ENCODE data around the gene MTCH1. TPM values are rescaled to one million over a fixed set of nuclear protein-coding genes. Genes with fewer than 3 reads are reported as not detected.
A peak's percentile ranks its signal among the peaks of the same experiment; 100 is the strongest.

MTCH1 gene
- total and polyA plus RNA-seq, 9 of the 15 experiments (the other 6 are each of a cell fraction or from before 2014, with no cell fraction given) = 7.9 to 161 (median 118) TPM

DNA sequence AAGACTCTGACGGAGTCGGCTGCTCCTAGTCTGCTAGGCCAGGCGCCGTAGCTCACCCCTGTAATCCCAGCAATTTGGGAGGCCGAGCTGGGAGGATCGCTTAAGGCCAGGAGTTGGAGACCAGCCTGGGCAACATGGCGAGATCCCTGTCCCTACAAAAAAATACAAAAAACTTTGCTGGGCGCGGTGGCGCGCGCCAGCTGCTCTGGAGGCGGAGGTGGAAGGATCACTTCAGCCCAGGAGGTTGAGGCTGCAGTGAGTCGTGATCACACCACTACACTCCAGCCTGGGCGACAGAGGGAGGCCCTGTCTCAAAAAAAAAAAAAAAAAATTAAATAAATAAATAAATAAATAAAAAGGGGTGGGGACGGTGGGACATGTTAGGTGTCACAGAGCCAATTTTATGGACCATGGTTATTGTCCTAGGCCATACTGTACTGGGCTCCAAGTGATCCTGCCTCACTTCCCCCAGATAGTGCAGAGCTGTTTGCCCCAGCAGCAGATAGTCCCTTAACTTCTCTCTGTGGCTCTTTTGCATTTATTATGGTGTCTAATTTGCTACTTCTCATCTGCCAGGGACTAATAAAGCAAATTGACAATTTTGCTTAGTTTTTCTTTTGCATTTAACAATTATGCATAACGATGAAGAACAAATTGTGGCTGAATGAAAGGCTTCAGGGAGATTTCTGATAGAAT, 26.3 kb downstream of the MTCH1 start (continued):
- TF ChIP-seq USF1 (CRISPR knock-in tag; IDR thresholded peaks at IDR 0.05) (no peak), ZC3H4 (CRISPR knock-in tag; IDR thresholded peaks at IDR 0.05; ENCODE audit: borderline replicate concordance) (no peak), ZNF57 (CRISPR knock-in tag; IDR thresholded peaks at IDR 0.05) (no peak), LEF1 (IDR thresholded peaks at IDR 0.05) (no peak), ELF2 (CRISPR knock-in tag; IDR thresholded peaks at IDR 0.05) (no peak), CBFA2T3 (IDR thresholded peaks at IDR 0.05) (0 out of 2 replicates have a peak, but pooled peaks have one; percentile 2), POLR2A (conservative IDR thresholded peaks at IDR 0.05) (no peak), ZNF239 (CRISPR knock-in tag; IDR thresholded peaks at IDR 0.05) (no peak), MTA3 (IDR thresholded peaks at IDR 0.05; ENCODE audit: borderline replicate concordance) (no peak), ZNF282 (CRISPR knock-in tag; IDR thresholded peaks at IDR 0.05) (0 out of 2 replicates have a peak, but pooled peaks have one; percentile 11), ZBTB7A (IDR thresholded peaks at IDR 0.05; ENCODE audit: borderline replicate concordance, control insufficient read depth, low read depth, low read length) (0 out of 2 replicates have a peak, but pooled peaks have one; percentile 37), POLR2B (IDR thresholded peaks at IDR 0.05; ENCODE audit: low read depth, partially characterized antibody) (no peak), RAD51 (IDR thresholded peaks at IDR 0.05; ENCODE audit: borderline replicate concordance, low read depth) (no peak), NFE2 (IDR thresholded peaks at IDR 0.05; ENCODE audit: low read depth) (no peak), ZKSCAN8 (CRISPR knock-in tag; IDR thresholded peaks at IDR 0.05) (no peak), ZNF668 (CRISPR knock-in tag; IDR thresholded peaks at IDR 0.05) (no peak)
- TF ChIP-seq, protein P1, sequence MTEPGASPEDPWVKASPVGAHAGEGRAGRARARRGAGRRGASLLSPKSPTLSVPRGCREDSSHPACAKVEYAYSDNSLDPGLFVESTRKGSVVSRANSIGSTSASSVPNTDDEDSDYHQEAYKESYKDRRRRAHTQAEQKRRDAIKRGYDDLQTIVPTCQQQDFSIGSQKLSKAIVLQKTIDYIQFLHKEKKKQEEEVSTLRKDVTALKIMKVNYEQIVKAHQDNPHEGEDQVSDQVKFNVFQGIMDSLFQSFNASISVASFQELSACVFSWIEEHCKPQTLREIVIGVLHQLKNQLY (CRISPR knock-in tag; conservative IDR thresholded peaks at IDR 0.05) = 0 out of 4 replicates have a peak, but pooled peaks of 1 of the 2 experiments have one; percentile 9
